DOHH2 (cell line): ENCODE data around the gene PAIP2.
A peak's percentile ranks its signal among the peaks of the same experiment; 100 is the strongest.

Experiments
- CTCF ChIP-seq: fragments of 200-600 bp; sonication (generic); IDR thresholded peaks from one replicate; pipeline ENCODE4 v1.5.1; 2014; ENCODE audit warnings: antibody characterized with exemption, mild to moderate bottlenecking, low read depth, low read length; ENCODE audit not compliant: poor library complexity, severe bottlenecking
- EZH2phosphoT487 ChIP-seq: fragments of 200-600 bp; sonication (generic); IDR thresholded peaks from 2 replicates; pipeline ENCODE4 v1.6.1; 2017; ENCODE audit warnings: borderline replicate concordance, mild to moderate bottlenecking, antibody characterized with exemption, low read length, moderate library complexity, mixed read lengths

GRCh38 chr5:139374909-139375308 lies 33.3 kb downstream of the PAIP2 start:
- TF ChIP-seq CTCF (peak; percentile 29), EZH2phosphoT487 (no peak)
